GM19324 (cell line): Measurements from ENCODE around the gene TTC23L.

Experiments used
- ATAC-seq: cut with Tn5 transposase; IDR thresholded peaks from one replicate; pipeline ENCODE4 v1.9.1; 2021; ENCODE audit warnings: mild to moderate bottlenecking, moderate library complexity; ENCODE audit not compliant: unreplicated experiment, low FRiP score

The TTC23L gene

GRCh38 chr5:34831303-34831702, 7.7 kb upstream of the TTC23L start:
- ATAC-seq: no peak

- no peak for ATAC-seq
Measured at GRCh38 chr5:34832568-34832967, 6.4 kb upstream of the TTC23L start.

- no peak for ATAC-seq
Measured at GRCh38 chr5:34833090-34833489, 5.9 kb upstream of the TTC23L start.

DNA sequence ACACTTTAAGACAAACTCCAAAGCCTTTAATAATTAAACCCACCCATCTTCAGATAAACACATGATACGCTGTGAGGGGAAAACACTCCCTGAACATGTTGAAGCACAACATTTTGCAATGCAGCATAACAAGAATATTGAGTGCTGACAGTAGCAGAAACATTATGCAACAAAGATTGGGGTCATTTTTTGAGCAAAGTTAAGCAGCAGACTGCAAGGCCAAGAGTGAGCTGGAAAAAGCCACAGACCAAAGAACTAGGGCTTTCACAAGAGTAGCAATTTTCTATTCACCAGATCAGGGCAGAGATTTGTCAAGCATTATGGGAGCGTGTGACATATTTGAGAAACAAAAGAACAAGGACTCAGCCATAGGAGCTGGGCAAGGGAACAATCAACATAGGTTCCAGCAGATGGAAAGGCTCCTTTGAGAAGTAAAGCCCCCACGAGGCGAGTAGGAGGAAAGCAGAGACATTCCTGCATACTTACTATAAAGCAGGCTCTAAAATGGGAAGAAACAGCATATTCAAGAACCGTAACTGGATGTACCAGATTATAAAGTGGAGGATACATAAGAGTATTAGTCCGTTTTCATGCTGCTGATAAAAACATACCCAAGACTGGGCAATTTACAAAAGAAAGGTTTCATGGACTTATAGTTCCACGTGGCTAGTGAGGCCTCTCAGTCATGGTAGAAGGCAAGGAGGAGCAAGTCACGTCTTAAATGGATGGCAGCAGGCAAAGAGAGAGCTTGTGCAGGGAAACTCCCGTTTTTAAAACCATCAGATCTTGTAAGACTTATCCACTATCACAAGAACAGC, 4.8 kb upstream of the TTC23L start:
- ATAC-seq: no peak

GRCh38 chr5:34834794-34835089, 4.2 kb upstream of the TTC23L start:
- ATAC-seq: no peak

DNA sequence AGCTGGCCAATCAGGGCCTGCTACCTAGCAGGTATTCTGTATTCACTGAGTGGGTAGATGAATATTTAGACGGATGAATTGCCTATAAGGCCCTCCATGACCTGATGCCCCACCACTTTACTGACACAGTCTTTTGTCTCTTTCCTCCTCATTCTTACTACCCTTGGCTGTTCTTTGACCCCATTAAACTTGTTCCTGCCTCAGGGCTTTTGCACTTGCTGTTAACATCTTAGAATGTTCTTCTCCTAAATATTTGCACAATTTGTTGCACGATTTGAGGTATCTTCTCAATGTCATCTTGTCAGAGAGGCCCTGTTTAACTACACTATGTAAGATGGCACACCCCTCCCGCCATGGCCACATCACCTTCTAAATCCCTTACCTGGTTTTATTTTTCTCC, 3.3 kb upstream of the TTC23L start:
- no peak for ATAC-seq

- no peak for ATAC-seq
Measured at GRCh38 chr5:34841816-34842215, 2.9 kb downstream of the TTC23L start.

GRCh38 chr5:34842554-34842953, 3.6 kb downstream of the TTC23L start:
- ATAC-seq: no peak

DNA sequence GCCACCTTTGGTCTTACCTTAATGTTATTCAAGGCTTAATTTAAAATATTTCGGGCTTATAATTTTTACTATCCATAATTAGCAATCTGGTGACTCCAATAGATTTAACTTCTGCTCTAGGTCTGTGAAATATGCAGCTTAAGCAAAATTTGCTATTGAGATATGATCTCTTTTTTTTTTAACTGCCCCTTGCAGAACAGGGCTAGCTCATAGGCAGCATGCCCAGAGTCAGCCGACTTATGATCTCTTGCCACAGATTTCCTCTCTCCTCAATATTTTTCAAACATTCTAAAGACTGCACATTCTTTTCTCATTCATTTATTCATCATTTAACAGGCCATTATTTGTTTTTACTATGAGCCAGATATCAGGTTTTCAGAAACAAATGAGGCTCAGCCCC, 4.5 kb downstream of the TTC23L start:
- no peak for ATAC-seq

- ATAC-seq: no peak
Measured at GRCh38 chr5:34844106-34844505, 5.1 kb downstream of the TTC23L start.

GRCh38 chr5:34844999-34845398, 6.0 kb downstream of the TTC23L start:
- ATAC-seq: no peak

- no peak for ATAC-seq
Measured at GRCh38 chr5:34847056-34847455, 8.1 kb downstream of the TTC23L start.

DNA sequence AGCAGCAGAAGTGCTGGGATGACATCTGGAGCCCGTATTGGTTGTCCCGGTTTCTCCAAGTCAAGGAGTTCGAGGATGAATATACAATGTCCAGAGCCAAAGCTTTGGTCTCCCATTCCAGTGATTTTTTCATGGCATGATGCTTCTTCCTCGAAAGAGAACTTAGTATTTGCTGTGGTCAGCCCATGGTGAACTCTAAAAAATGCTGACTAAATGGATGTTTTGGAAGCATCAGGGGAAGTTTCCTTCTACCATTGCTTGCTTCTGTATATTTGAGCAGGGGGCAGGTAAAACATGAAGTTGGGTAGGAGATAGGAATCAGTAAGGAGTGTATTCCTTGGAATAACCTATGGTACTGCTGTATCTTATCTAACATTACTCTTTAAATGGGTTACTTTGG, 8.6 kb downstream of the TTC23L start:
- ATAC-seq: no peak

DNA sequence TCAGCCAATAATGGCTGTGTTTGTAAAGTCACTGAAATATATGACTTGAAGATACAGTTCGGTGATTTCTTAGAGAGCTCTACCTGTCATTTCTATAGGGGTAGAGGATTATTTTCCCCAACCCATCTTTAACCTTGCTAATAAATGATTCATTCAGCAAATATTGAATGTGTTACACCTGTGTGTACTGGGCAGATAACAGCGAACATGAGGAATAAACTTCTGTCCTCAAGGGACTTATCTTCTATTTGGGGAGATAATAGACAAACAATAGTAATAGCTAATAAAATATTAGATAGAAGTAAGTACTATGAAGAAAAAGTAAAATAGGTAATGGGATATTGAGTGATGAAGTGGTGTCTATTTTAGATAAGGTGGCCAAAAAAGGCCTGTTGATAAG, 9.3 kb downstream of the TTC23L start:
- no peak for ATAC-seq

GRCh38 chr5:34849253-34849652, 10.3 kb downstream of the TTC23L start:
- no peak for ATAC-seq

DNA sequence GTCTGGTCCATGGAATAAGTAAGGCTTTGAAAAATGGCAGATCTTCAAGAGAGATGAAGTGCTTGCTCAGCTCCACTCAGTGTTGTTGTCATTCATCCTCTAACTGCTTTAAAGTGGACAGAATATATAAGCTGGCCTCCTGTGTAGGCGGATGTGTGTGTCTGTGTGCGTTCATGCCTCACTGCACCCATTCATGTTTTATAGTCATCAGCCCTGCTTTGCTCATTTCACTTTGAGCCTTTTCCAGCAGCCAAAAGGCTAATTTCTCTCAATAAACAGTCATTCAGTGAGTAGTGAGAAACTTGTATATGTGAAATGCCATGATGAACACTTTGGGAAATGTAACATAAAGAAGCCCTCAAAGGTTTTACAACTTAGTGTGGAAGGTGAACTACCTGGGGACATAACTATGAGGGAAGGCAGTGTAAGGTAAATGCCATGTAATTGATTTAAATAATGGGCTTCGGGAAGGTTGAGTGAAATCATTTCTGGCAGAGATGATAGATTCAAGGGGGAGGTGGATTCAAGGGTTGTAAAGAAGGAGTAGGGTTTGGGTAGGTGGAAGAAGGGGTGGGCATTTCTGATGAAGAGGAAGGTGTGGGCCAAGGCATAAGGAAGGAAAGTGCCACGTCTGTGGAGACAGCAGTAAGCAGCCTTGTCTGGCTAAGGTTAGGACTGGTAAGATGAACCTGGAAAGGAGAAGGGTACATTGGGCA, 15.7 kb downstream of the TTC23L start:
- ATAC-seq: no peak

DNA sequence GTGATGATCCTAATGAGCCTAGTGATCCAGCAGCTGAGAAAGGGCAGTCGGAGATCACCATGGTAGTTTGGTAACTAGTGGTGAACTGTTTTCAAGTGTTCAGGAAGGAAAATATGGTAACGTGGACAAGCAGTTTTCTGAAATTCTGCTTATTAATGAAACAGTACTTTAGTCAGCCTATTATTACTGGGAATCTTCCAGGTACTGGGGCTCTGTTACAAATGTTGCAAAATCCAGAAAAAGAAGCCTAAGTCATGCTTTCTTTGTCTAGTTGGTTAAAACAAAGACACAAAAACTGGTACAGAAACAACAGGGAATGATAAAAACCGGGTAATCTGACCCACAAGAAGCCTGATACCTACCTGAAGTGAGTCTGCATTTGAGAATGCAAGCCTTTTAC, 18.2 kb downstream of the TTC23L start:
- ATAC-seq: no peak

GRCh38 chr5:34857894-34858293, 18.9 kb downstream of the TTC23L start:
- no peak for ATAC-seq

DNA sequence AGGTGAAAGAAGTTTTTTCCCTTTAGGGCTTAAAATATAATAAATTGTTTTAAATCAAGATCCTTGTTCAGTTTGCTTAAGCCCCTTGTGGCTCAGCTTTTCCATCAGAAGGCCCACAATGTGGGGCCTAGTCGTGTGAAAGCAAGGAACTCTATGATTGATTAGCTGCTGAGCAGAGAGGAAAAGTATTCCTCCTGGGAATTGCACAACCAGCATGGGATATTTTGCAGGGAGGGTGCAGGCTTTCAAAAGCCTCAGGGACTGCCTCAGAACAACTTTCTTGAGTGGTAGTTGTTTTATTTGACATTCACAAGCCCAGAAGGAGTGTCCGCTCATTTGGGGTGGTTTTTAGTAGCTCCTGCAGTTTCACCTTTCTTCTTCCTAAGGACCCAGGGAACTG, 19.8 kb downstream of the TTC23L start:
- no peak for ATAC-seq

- ATAC-seq: no peak
Measured at GRCh38 chr5:34859253-34859652, 20.3 kb downstream of the TTC23L start.

GRCh38 chr5:34863946-34864345, 25.0 kb downstream of the TTC23L start:
- no peak for ATAC-seq

GRCh38 chr5:34865091-34865490, 26.1 kb downstream of the TTC23L start:
- ATAC-seq: no peak
